Measurements from ENCODE around the gene RIOK3.

RIOK3 gene

DNA sequence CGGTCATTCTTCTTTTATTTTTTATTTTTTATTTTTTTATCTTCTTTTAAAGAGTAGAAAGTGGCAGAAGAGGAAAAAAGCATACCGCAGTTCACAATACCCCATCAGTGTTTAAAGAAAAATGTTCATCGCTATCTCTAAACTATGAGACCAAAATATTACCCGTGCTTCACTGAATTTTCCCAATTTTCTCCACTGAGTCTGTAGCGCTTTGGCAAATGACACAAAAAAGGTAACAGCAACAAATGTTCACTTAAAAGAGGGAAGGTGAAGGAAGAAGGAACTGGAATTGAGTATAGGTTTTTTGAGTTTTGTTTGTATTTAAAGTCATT lies 15.1 kb upstream of the RIOK3 start:
- peak overlapping the region; percentile 71 for H3K27ac ChIP-seq
- no peak for TF ChIP-seq ZFX (IDR thresholded peaks at IDR 0.05)
- TF ChIP-seq, protein P1, sequence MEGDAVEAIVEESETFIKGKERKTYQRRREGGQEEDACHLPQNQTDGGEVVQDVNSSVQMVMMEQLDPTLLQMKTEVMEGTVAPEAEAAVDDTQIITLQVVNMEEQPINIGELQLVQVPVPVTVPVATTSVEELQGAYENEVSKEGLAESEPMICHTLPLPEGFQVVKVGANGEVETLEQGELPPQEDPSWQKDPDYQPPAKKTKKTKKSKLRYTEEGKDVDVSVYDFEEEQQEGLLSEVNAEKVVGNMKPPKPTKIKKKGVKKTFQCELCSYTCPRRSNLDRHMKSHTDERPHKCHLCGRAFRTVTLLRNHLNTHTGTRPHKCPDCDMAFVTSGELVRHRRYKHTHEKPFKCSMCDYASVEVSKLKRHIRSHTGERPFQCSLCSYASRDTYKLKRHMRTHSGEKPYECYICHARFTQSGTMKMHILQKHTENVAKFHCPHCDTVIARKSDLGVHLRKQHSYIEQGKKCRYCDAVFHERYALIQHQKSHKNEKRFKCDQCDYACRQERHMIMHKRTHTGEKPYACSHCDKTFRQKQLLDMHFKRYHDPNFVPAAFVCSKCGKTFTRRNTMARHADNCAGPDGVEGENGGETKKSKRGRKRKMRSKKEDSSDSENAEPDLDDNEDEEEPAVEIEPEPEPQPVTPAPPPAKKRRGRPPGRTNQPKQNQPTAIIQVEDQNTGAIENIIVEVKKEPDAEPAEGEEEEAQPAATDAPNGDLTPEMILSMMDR (conservative IDR thresholded peaks at IDR 0.05) = no peak

DNA sequence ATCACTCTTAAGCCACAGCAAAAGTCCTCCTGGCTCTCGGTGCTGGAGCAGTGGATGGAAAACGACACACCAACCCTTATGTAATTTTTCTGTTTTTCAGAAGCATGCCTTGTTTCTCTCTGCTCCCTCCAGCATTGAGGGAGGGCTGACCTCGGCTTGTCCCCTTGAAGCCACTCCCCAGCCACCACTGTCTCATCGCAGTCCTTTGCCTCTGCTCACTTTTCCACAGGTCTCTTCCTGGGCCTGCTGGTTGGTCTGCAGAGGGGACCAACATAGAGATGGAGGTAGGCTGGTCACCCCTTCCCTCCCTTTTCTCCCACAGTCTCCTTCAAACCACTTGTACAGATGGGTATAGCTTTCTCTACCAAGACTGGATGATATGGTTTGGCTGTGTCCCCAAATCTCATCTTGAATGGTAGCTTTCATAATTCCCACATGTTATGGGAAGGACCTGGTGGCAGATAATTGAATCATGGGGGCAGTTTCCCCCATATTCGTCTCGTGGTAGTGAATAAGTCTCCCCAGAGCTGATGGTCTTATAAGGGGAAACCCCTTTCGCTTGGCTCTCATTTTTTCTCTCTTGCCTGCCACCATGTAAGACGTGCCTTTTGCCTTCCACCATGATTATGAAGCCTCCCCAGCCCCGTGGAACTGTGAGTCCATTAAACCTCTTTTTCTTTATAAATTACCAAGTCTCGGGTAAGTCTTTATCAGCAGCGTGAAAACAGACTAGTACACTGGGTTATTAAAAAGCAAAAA lies 14.3 kb upstream of the RIOK3 start:
- no peak overlapping the region for H3K27ac ChIP-seq
- TF ChIP-seq, protein P1 (conservative IDR thresholded peaks at IDR 0.05) = no peak
- no peak for TF ChIP-seq ZFX (IDR thresholded peaks at IDR 0.05)

DNA sequence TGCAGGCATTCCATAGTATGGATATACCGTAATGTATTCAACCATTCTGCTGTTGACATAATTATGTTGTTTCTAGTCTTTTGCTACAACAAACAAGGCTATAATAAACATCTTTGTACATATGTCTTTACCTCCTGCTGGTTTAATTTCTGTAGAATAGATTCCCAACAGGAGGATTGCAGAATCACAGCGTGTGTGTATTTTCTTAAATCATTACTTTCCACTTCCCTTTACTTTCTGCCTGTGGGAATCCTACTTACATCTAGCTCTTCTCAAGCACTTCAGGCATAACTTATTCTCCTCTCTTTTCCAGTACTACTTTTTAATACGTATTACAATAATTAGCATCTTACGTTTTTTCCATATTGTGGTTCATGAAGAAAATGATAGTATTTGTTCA lies 13.0 kb upstream of the RIOK3 start:
- TF ChIP-seq, protein P1 (conservative IDR thresholded peaks at IDR 0.05) = no peak
- no peak for TF ChIP-seq ZFX (IDR thresholded peaks at IDR 0.05)
- peak overlapping the region; percentile 59 for H3K27ac ChIP-seq

DNA sequence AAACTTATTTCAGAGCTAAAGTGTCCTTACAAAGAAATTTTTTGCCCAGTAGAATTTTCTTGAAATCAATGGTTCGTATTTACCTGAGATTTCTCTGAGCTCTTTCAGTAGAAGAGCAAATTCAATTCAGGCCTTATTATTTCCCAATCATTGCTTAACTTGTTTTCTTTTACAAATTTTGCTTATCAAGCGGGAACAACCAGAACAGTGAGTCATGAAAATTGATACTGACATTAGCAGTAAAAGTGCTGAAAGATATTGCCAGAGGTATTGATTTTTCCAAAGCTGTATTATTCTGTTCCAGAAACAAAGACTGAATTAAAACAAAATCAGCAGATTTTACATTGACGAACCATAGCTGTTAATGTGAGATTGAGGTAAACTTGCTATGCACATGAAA lies 10.1 kb upstream of the RIOK3 start:
- no peak for TF ChIP-seq ZFX (IDR thresholded peaks at IDR 0.05)
- TF ChIP-seq, protein P1 (conservative IDR thresholded peaks at IDR 0.05) = no peak
- peak overlapping the region; percentile 59; the same call in 1 of the 2 replicates for H3K27ac ChIP-seq

DNA sequence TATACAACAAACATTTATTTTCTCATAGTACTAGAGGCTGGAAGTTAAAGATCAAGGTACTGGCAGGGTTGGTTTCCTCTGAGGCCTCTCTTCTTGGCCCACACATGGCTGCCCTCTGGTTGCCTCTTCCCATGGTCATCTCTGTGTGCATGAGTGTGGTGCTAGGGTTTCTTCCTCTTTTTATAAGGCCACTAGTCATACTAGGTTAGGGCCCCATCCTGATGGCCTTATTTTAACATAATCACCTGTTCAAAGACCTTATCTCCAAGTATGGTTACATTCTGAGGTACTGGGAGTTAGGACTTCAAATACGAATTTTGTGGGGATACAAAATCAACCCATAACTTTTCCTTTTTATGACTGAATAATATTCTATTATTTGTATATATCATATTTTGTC lies 4.8 kb upstream of the RIOK3 start:
- H3K27ac ChIP-seq = no peak overlapping the region

DNA sequence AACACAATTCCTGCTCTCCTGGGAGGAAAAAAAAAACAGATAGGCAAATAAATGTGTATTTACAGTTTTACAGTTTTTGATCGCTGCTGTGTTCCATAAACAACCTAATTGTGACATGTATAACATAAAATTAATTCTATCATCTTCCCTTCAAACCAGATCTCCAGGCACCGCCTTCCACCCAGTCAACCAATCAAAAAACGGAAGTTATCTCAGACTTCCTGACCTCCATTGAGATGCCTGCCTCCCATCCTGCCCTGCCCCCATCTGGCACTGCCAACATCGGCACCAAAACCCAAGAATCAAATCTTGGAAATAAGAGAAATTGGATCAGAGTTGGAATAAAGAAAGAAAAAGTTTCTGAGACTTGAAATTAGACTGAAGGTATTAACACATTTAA lies 3.1 kb upstream of the RIOK3 start:
- TF ChIP-seq, protein P1 (conservative IDR thresholded peaks at IDR 0.05) = no peak
- TF ChIP-seq ZFX (IDR thresholded peaks at IDR 0.05) = no peak
- H3K27ac ChIP-seq = no peak overlapping the region

More for the DNA sequence above, 4.8 kb upstream of the RIOK3 start:
- no peak for TF ChIP-seq ZFX (IDR thresholded peaks at IDR 0.05)
- TF ChIP-seq, protein P1 (conservative IDR thresholded peaks at IDR 0.05) = no peak

DNA sequence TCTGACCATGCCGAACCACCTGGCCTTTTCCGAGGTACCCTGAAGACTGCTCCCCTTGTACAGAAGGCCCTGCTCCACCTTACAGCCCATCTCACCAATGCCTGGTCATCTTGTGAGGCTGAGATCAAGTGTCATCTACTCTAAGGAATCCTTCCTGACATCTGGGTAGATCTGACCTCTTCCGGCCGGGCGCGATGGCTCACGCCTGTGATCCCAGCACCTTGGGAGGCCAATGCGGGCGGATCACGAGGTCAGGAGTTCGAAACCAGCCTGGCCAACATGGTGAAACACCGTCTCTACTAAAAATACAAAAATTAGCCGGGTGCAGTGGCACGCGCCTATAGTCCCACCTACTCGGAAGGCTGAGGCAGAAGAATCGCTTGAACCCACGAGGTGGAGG lies 2.1 kb upstream of the RIOK3 start:
- TF ChIP-seq, protein P1 (conservative IDR thresholded peaks at IDR 0.05) = no peak
- no peak for TF ChIP-seq ZFX (IDR thresholded peaks at IDR 0.05)
- H3K27ac ChIP-seq = no peak overlapping the region
